NCI-H146 treated with DMSO at 0.1 percent for 48 hours (cell line): ENCODE results near the gene TRIM67.

Source experiments
- DNase-seq: peaks from one replicate; lab custom pipeline; 2025; ENCODE audit not compliant: unreplicated experiment; lab: John Stamatoyannopoulos, UW

TRIM67 gene

DNA sequence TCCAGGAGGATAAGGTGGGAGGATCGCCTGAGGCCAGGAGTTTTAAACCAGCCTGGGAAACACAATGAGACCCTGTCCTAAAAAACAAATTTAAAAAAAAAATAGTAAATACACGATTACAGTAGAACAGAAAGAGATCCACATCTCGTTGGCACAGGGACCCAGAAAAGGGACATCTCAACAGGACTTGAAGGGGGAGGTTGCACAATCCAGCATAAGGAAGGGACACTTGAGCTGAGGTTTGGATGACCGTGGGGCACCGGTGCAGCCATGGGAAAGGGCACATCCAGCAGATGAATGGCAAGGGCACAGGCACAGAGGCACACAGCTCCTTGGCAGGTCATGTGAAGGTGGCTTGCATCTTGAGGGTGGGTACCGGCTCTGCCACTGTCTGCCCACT lies 20.5 kb downstream of the TRIM67 start:
- no peak for DNase-seq

GRCh38 chr1:231183639-231184590 lies 22.1 kb downstream of the TRIM67 start:
- DNase-seq, result no peak

DNA sequence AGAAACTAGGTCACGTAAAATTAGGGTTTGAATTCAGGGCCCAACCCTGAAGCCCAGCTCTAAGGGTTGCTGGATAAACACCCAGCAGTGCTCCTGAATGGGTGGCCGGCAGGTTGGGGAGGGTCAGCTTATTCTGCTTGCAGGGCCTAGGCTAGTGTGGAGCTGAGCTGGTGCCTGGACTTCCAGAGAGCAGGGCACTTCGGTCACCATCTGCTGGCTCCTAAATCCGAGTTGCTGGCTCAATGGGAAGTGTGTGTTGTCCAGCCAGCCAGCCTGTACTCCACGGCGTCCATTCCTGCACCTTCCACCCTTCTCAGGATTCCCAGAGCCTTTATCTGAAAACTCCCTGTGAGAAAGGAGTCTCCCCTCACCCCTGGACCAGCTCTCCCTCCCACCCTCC lies 23.0 kb downstream of the TRIM67 start:
- no peak for DNase-seq

- no peak for DNase-seq
These were observed 23.5 kb downstream of the TRIM67 start for GRCh38 chr1:231185391-231185790.

DNA sequence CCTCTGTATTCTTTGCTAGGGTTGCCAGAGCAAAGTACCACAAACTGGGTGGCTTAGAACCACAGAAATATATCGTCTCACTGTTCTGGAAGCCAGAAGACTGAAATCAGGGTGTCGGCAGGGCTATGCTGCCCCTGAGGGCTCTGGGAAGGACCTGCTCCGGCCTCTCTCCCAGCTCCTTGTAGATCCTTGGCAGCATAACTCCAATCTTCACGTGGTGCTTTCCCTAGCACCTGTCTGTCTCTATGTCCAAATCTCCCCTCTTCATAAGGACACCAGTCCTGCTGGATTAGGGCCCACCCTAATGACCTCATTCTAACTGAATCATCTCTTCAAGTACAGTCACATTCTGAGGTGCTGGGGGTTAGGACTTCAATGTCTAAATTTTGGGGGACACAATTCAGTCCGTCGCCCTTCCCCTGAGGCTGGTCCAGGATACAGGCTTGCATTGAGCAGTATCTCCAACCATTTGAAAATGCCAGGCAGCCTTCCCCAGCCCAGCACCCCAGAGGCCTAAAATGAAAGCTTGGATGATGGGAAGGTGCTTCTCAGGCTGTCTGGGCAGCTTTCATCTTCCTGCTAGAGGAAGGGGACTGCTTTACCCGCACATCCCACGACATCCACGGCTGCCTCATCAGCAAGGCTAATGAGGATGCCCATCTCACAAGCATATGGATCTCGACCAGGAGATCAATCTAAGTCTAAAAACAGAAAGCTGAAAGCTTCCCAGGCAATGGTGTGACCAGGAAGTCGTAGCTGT lies 24.7 kb downstream of the TRIM67 start:
- DNase-seq, result no peak

DNA sequence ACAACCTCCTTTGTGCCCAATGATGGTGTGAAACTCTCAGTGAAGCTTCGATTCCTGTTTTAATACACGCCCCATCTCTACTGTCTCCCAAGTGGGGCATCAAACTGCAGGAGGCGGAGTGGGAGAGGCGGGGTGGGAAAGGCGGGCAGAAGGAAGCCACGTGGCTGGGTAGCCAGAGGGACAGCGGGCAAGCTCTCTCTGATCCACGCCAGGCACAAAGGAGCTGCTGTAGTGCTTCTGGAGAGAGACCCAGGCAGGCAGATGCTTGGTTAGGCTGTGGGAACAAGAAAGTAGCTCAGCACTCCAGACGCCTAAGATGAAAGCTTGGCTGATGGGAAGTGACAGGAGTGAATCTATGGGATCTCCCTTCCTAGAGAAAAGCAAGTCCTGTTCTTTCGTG lies 25.7 kb downstream of the TRIM67 start:
- DNase-seq, result no peak

DNA sequence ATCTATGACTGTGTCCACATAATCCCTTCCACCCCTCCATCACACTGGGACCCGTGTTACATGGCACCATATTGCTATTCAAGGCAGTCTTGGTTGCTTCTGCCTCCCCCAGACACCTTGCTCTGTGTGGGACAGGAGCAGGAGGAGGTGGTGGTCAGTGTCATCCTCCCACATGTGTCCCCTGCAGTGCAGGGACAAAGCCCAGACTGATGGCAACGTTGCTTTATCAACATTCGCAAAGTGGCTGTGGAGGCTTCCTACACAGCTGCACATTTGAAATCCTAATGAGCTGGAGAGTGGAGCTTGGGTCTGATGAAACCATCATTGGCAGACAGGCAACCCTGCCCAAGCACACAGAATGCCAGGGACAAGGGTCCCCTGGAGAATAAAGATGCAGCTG lies 26.2 kb downstream of the TRIM67 start:
- peak; percentile 26 for DNase-seq

DNA sequence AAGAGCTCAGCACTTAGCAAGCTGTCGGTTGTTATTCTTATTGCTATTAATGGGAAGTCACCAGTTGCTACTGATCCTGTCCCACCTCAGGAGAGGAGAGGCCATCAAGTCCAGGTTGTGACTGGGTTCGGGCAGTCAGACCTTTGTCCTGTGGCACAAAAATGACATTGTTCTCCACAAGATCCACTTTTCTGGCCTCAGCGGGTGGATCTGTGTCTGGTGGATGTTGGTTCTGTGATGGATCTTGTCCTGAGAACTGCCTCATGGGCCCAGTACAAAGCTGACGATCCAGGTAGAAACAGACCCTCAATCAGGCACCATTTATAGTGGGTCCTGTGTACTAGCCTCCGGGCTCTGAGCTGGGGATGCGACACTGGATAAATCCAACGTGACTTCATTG lies 26.9 kb downstream of the TRIM67 start:
- no peak for DNase-seq

GRCh38 chr1:231189683-231190270 lies 27.9 kb downstream of the TRIM67 start:
- DNase-seq, result no peak

GRCh38 chr1:231190456-231190855 lies 28.6 kb downstream of the TRIM67 start:
- DNase-seq, result no peak

GRCh38 chr1:231192620-231193163 lies 30.8 kb downstream of the TRIM67 start:
- no peak for DNase-seq

GRCh38 chr1:231193710-231194340 lies 32.0 kb downstream of the TRIM67 start:
- DNase-seq, result no peak

DNA sequence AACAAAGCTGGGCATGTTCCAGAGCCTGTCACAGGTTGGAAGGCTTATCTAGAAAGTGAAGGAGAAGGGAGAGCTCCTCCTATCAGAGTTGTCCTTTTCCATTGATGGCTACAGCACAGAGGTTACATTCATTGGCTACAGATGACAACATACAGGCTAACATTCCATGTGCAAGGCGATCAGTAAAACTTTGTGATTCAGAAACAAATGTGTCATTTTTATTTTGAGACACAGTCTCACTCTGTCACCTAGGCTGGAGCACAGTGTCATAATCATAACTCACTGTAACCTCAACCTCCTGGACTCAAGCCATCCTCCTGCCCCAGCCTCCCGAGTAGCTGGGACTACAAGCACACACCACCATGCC lies 32.6 kb downstream of the TRIM67 start:
- no peak for DNase-seq

GRCh38 chr1:231194843-231195516 lies 33.1 kb downstream of the TRIM67 start:
- no peak for DNase-seq

DNA sequence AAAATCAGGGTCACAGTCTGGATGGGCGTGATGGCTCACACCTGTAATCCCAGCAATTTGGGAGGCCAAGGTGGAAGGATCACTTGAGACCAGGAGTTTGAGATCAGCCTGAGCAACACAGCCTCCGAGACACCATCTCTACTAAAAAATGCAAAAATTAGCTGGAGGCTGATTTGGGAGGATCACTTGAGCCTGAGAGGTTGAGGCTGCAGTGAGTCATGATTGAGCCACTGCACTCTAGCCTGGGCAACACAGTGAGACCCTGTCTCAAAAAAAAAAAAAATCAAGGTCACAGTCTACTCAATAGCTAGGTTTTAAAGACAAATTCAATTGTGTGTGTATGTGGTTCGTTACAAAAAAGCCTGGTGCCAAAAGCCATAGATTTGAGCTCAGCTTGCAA lies 34.4 kb downstream of the TRIM67 start:
- no peak for DNase-seq

DNA sequence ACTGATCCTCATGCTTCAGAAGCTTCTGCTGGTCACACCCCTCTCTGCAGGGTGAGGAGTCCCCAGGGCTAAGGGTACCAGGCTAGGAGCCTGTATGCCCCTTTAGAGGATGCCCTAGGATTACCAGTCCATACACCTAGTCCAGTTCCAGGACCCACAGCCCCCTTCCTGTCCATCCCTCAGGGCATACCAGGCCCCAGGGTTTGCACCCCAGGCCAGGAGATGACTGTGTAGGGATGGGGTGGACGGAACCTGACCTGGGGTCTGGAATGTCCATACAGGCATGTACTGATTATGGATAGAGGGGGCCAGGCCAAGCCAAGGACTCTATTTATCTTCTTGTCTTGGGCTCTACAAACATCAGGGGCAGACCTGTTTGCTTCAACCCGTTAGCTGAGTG lies 34.9 kb downstream of the TRIM67 start:
- no peak for DNase-seq

DNA sequence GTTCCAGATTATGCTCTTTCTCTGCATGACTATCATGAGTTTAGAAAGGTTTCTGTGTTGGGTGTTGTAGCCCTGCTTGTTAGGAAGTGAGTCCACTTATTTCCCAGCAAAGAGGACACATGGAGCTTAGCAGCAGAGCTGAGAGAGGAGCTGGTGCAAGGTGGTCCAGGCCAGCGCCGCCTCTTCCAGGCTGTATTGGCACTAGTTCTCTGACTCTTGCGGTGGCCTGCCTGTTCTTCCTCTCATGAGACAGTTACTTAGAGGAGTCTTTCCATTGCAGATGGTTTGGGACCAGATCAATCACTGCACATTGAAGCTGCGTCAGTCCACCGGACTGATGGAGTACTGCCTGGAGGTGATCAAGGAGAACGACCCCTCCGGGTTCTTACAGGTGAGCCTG lies 38.0 kb downstream of the TRIM67 start:
- no peak for DNase-seq

- DNase-seq, result no peak
These were observed 38.7 kb downstream of the TRIM67 start for GRCh38 chr1:231200388-231201031.

- no peak for DNase-seq
These were observed 39.6 kb downstream of the TRIM67 start for GRCh38 chr1:231201375-231201978.
